ENCODE results near the gene CRYBG1.
A peak's percentile ranks its signal among the peaks of the same experiment; 100 is the strongest.
"Not testable (repeated sequence)": the region's sequence is repeated elsewhere in the genome, so short reads cannot be mapped to it uniquely, and the experiment has no call there.

The CRYBG1 gene

GRCh38 chr6:106572875-106573585 is 212.5 kb downstream of the CRYBG1 start:
- TF ChIP-seq CTCF (conservative IDR thresholded peaks at IDR 0.05; ENCODE audit: low read depth, low read length), result no peak
- H3K4me3 ChIP-seq (ENCODE audit: low read depth, low read length), result no peak overlapping the region
- no peak for DNase-seq (ENCODE audit: low read depth)

GRCh38 chr6:106574741-106575458 is 214.4 kb downstream of the CRYBG1 start:
- H3K4me3 ChIP-seq (ENCODE audit: low read depth, low read length), result no peak overlapping the region
- DNase-seq (ENCODE audit: low read depth), result peak; percentile 42
- TF ChIP-seq CTCF (conservative IDR thresholded peaks at IDR 0.05; ENCODE audit: low read depth, low read length), result no peak

- H3K4me3 ChIP-seq (ENCODE audit: low read depth, low read length), result no peak overlapping the region
- no peak for DNase-seq (ENCODE audit: low read depth)
- TF ChIP-seq CTCF (conservative IDR thresholded peaks at IDR 0.05; ENCODE audit: low read depth, low read length), result no peak
Observed at GRCh38 chr6:106579281-106579680, 218.8 kb downstream of the CRYBG1 start.

GRCh38 chr6:106581468-106581867 is 221.0 kb downstream of the CRYBG1 start:
- H3K4me3 ChIP-seq (ENCODE audit: low read depth, low read length), result no peak overlapping the region
- TF ChIP-seq CTCF (conservative IDR thresholded peaks at IDR 0.05; ENCODE audit: low read depth, low read length), result no peak
- DNase-seq (ENCODE audit: low read depth), result no peak

GRCh38 chr6:106586815-106587415 is 226.4 kb downstream of the CRYBG1 start:
- no peak overlapping the region for H3K4me3 ChIP-seq (ENCODE audit: low read depth, low read length)
- TF ChIP-seq CTCF (conservative IDR thresholded peaks at IDR 0.05; ENCODE audit: low read depth, low read length), result no peak
- DNase-seq (ENCODE audit: low read depth), result no peak

GRCh38 chr6:106588937-106589336 is 228.4 kb downstream of the CRYBG1 start:
- DNase-seq (ENCODE audit: low read depth), result not testable (repeated sequence)

GRCh38 chr6:106591111-106591825 is 230.8 kb downstream of the CRYBG1 start:
- peak; percentile 79 for DNase-seq (ENCODE audit: low read depth)
- H3K4me3 ChIP-seq (ENCODE audit: low read depth, low read length), result no peak overlapping the region
- TF ChIP-seq CTCF (conservative IDR thresholded peaks at IDR 0.05; ENCODE audit: low read depth, low read length), result no peak

More at GRCh38 chr6:106588937-106589336, 228.4 kb downstream of the CRYBG1 start:
- not testable (repeated sequence) for H3K4me3 ChIP-seq (ENCODE audit: low read depth, low read length)
